Liver (tissue), 9 donors: ENCODE measurements around the gene RAPGEF1. TPM values are rescaled to one million over a fixed set of nuclear protein-coding genes. Genes with fewer than 3 reads are reported as not detected.

Experiments
- DNase-seq: peaks from one replicate; pipeline ENCODE4 v3.0.0-alpha.2; 2017; ENCODE audit warnings: low spot score
- H3K27ac ChIP-seq, 2 donors: one replicate each; pipeline ENCODE4 v1.7.0; 2013; ENCODE audit warnings: inconsistent platforms in 2 of 2, low read length in 2 of 2, control low read depth in 1 of 2, low read depth in 1 of 2, mild to moderate bottlenecking in 1 of 2
- H3K27me3 ChIP-seq, 4 donors: one replicate each; pipeline versions ENCODE4 v1.6.1 to v1.7.0; 2013; ENCODE audit warnings: low read length in 3 of 4, inconsistent platforms in 1 of 4, mild to moderate bottlenecking in 1 of 4, moderate library complexity in 1 of 4; ENCODE audit not compliant: control insufficient read depth in 4 of 4, insufficient read depth in 4 of 4
- H3K36me3 ChIP-seq, 4 donors: one replicate each; pipeline versions ENCODE4 v1.6.1 to v1.7.0; 2013; ENCODE audit warnings: low read length in 3 of 4, mild to moderate bottlenecking in 3 of 4, low read depth in 1 of 4, moderate library complexity in 1 of 4; ENCODE audit not compliant: control insufficient read depth in 4 of 4, insufficient read depth in 3 of 4
- H3K4me1 ChIP-seq, 4 donors: one replicate each; pipeline versions ENCODE4 v1.6.1 to v1.7.0; 2013; ENCODE audit warnings: low read length in 3 of 4, mild to moderate bottlenecking in 3 of 4, moderate library complexity in 1 of 4; ENCODE audit not compliant: control insufficient read depth in 4 of 4, insufficient read depth in 4 of 4
- H3K4me3 ChIP-seq, 3 donors: one replicate each; pipeline versions ENCODE4 v1.6.1 to v1.7.0; 2013; ENCODE audit warnings: low read length in 3 of 3, control low read depth in 1 of 3, low read depth in 1 of 3, mild to moderate bottlenecking in 1 of 3
- H3K9ac ChIP-seq, 2 donors: one replicate each; pipeline ENCODE4 v1.7.0; 2013; ENCODE audit warnings: low read length in 2 of 2, mild to moderate bottlenecking in 2 of 2, moderate library complexity in 2 of 2, control low read depth in 1 of 2, low read depth in 1 of 2
- H3K9me3 ChIP-seq, 4 donors: one replicate each; pipeline versions ENCODE4 v1.6.1 to v1.7.0; 2013; ENCODE audit warnings: low read length in 3 of 4; ENCODE audit not compliant: control insufficient read depth in 4 of 4
- ATF3 ChIP-seq: IDR thresholded peaks from 2 replicates; pipeline ENCODE4 v1.6.1; 2016; ENCODE audit warnings: antibody characterized with exemption
- CTCF ChIP-seq: fragments of 150-350 bp; IDR thresholded peaks from 2 replicates; pipeline ENCODE4 v1.5.1; 2017; ENCODE audit warnings: improper control_type of control experiment, low read depth, low read length; ENCODE audit not compliant: missing input control
- EGR1 ChIP-seq, 2 donors: IDR thresholded peaks; 2 replicates each; pipeline ENCODE4 v1.6.1; 2016 to 2018; ENCODE audit warnings: antibody characterized with exemption in 2 of 2, low read depth in 2 of 2
- FOXA1 ChIP-seq: IDR thresholded peaks from 2 replicates; pipeline ENCODE4 v1.6.1; 2016; ENCODE audit warnings: antibody characterized with exemption
- FOXA2 ChIP-seq: IDR thresholded peaks from 2 replicates; pipeline ENCODE4 v1.6.1; 2016; ENCODE audit warnings: antibody characterized with exemption
- GABPA ChIP-seq, 2 donors: IDR thresholded peaks in 1 of 2; conservative IDR thresholded peaks in 1 of 2; 2 replicates each; pipeline ENCODE4 v1.6.1; 2016; ENCODE audit warnings: antibody characterized with exemption in 2 of 2, mild to moderate bottlenecking in 1 of 2, moderate library complexity in 1 of 2
- HNF4G ChIP-seq: IDR thresholded peaks from 2 replicates; pipeline ENCODE4 v1.6.1; 2016; ENCODE audit warnings: antibody characterized with exemption
- JUND ChIP-seq, 2 donors: IDR thresholded peaks; 2 replicates each; pipeline ENCODE4 v1.6.1; 2016; ENCODE audit warnings: antibody characterized with exemption in 2 of 2
- MAX ChIP-seq: IDR thresholded peaks from 2 replicates; pipeline ENCODE4 v1.6.1; 2016; ENCODE audit warnings: antibody characterized with exemption
- NR2F2 ChIP-seq: IDR thresholded peaks from 2 replicates; pipeline ENCODE4 v1.6.1; 2016; ENCODE audit warnings: antibody characterized with exemption
- RAD21 ChIP-seq, 2 donors: IDR thresholded peaks; 2 replicates each; pipeline ENCODE4 v1.6.1; 2016; ENCODE audit warnings: antibody characterized with exemption in 2 of 2, mild to moderate bottlenecking in 2 of 2
- REST ChIP-seq: IDR thresholded peaks from 2 replicates; pipeline ENCODE4 v1.6.1; 2016; ENCODE audit warnings: antibody characterized with exemption, mild to moderate bottlenecking
- TAF1 ChIP-seq: conservative IDR thresholded peaks from 2 replicates; pipeline ENCODE4 v1.6.1; 2016; ENCODE audit warnings: antibody characterized with exemption, mild to moderate bottlenecking
- ZBTB33 ChIP-seq: IDR thresholded peaks from 2 replicates; pipeline ENCODE4 v1.6.1; 2016; ENCODE audit warnings: antibody characterized with exemption
- WGBS: extraction: QIAGEN DNeasy Blood & Tissue Kit; methylation state at CpG from one replicate; pipeline ENCODE4 v1.1.7; 2013; 5-methylcytosine and 5-hydroxymethylcytosine counted together
- polyA plus RNA-seq, 2 donors: library from polyadenylated mRNA; stranded (reverse) in 1 of 2; unstranded in 1 of 2; fragments of 200-250 nt in 1 of 2; fragments of >200 nt in 1 of 2; fragmentation: Nextera tagmentation in 1 of 2; extraction: Ambion mirVana in 1 of 2; gene quantifications; one replicate each; pipeline versions ENCODE4 v1.2.1 to v1.2.3, GENCODE V29; 2013 to 2015
- total RNA-seq, 2 donors: library from RNA; depleted of rRNA; stranded (reverse); fragments of >200 nt; gene quantifications; one replicate each; pipeline ENCODE4 v1.2.3, GENCODE V29; 2014
- donor health status: healthy.
- donor health status: healthy.
- donor health status: healthy.
- donor health status: healthy.
- donor health status: healthy.

RAPGEF1 gene
- total and polyA plus RNA-seq, 4 donors, result 5.6 to 19.7 (median 16.8) TPM

- TF ChIP-seq NR2F2, result no peak
- TF ChIP-seq EGR1 (IDR thresholded peaks at IDR 0.05; ENCODE audit: low read depth in 2 of 2), result no peak
- no peak for TF ChIP-seq GABPA (IDR thresholded peaks at IDR 0.05 in 1 of 2, conservative IDR thresholded peaks at IDR 0.05 in 1 of 2)
- TF ChIP-seq FOXA1, result no peak
- no peak for TF ChIP-seq ATF3
- peak; percentile 85 to 93 for TF ChIP-seq RAD21 (IDR thresholded peaks at IDR 0.05)
- peak; percentile 88 for TF ChIP-seq CTCF
Observed at GRCh38 chr9:131762356-131762932, 22.6 kb upstream of the RAPGEF1 start.

GRCh38 chr9:131759017-131759647 is 19.3 kb upstream of the RAPGEF1 start:
- Histone ChIP-seq H3K9ac (no peak overlapping the region), H3K9me3 (no peaks in the 10 kb centered on the region), H3K4me3 (no peak overlapping the region), H3K27ac (no peak overlapping the region), H3K27me3 (no peaks in the 10 kb centered on the region), H3K36me3 (no peaks in the 10 kb centered on the region), H3K4me1 (peaks cover 0 to 6% (median 3%) of the 10 kb centered on the region in 4 donors)
- 52% methylated on average over 4 of the region's 4 CpGs for WGBS
- no peak for TF ChIP-seq TAF1
- no peak for TF ChIP-seq EGR1 (IDR thresholded peaks at IDR 0.05; ENCODE audit: low read depth in 2 of 2)
- no peak for TF ChIP-seq REST
- TF ChIP-seq FOXA2, result no peak
- no peak for TF ChIP-seq GABPA (IDR thresholded peaks at IDR 0.05 in 1 of 2, conservative IDR thresholded peaks at IDR 0.05 in 1 of 2)
- no peak for TF ChIP-seq HNF4G
- DNase-seq, result no peak

More at GRCh38 chr9:131762356-131762932, 22.6 kb upstream of the RAPGEF1 start:
- Histone ChIP-seq H3K9me3 (no peaks in the 10 kb centered on the region), H3K9ac (no peak overlapping the region), H3K36me3 (no peaks in the 10 kb centered on the region), H3K27me3 (no peaks in the 10 kb centered on the region), H3K4me1 (peaks cover 0 to 6% (median 3%) of the 10 kb centered on the region in 4 donors), H3K4me3 (no peak overlapping the region), H3K27ac (no peak overlapping the region)
- peak; percentile 78 for DNase-seq
- WGBS, result 11% methylated on average over 38 of the region's 38 CpGs

GRCh38 chr9:131757549-131757948 is 17.7 kb upstream of the RAPGEF1 start:
- no peak for DNase-seq
- peaks cover 0 to 4% (median 2%) of the 10 kb centered on the region in 4 donors for H3K4me1 ChIP-seq
- no peak overlapping the region for H3K27ac ChIP-seq
- no peaks in the 10 kb centered on the region for H3K27me3 ChIP-seq
- no peaks in the 10 kb centered on the region for H3K36me3 ChIP-seq
- H3K4me3 ChIP-seq, result no peak overlapping the region
- no peaks in the 10 kb centered on the region for H3K9me3 ChIP-seq
- 52% methylated on average over 4 of the region's 4 CpGs for WGBS
- H3K9ac ChIP-seq, result no peak overlapping the region
- TF ChIP-seq ZBTB33 (no peak), FOXA2 (no peak), MAX (no peak), JUND (IDR thresholded peaks at IDR 0.05) (no peak), ATF3 (no peak), NR2F2 (no peak), FOXA1 (no peak), REST (no peak)
